ENCODE data around the gene CDC42BPB. TPM values are rescaled to one million over a fixed set of nuclear protein-coding genes. Genes with fewer than 3 reads are reported as not detected.

CDC42BPB gene
- total RNA-seq, 1 experiment from 2014 or later = 26.9 TPM

DNA sequence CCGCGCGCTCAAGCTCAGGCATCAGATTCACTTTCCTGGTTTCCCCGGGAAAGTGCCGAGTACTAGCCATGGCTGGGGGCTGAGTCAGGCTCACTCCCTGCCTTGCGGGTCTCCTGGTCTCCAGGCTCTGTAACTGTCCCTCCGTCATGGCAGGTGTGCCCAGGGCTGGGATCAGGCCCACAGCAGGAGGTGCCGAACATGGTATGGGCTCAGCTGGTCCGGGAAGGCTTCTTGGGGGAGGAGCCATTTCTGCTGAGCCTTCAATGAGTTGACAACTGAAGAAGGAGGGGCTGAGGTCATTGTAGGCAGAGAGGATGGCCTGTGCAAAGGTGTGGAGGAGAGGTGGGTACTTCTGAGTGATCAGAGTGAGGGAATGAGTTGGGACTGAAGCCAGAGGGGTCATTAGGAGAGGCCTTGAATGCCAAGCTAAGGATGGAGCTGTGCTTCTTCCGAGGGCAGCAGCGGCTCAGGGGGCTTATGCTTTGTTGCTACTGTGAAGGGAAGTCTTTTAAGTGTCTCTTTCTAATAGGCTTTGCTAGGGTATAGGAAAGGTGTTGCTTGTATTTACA is 37.9 kb upstream of the CDC42BPB start:
- DNase-seq (ENCODE audit: low read depth) = no peak

DNA sequence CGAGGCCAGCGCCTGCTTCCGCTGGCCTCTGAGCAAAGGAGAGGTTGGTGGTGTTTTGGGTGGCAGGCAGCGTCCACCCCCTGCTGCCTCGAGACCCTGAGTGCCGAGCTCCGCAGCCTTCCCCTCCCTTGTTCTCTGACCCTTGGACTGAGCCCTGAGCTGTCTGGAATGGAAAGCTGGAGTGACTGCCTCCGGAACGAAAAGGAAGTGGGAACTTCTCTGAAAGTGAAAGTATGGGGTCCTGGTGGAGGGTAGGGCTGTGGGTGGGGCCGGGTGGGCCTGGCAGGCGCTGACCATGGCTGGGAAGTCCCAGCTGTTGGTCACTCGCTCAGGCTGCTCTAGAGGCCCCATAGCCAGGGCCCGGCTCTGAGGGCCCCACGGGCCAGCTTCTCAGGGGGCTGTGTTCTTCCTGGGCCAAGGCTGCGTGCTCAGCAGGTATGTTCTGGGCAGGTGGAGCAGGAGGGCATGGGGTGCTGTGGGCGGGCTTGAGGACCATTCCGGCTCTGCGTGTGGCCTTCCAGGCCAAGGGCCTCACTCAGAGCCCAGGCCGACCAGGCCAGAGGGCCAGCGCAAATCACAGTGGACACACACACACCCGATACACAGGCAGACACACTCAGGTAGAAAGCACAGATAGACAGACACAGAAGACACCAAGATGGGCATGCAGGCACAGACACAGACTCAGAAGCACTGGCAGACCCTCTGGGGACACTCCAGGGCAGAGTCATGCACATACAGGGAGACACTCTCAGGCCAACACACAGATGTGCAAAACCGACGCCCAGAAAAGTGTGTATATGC is 37.3 kb upstream of the CDC42BPB start, which contains the start of gene EXOC3L4:
Gene EXOC3L4 (plus strand): TSS at position 320 of the 804 bp plus-strand sequence. CDS start 5,495 bp downstream, outside the sequence.
- DNase-seq (ENCODE audit: low read depth) = no peak

DNA sequence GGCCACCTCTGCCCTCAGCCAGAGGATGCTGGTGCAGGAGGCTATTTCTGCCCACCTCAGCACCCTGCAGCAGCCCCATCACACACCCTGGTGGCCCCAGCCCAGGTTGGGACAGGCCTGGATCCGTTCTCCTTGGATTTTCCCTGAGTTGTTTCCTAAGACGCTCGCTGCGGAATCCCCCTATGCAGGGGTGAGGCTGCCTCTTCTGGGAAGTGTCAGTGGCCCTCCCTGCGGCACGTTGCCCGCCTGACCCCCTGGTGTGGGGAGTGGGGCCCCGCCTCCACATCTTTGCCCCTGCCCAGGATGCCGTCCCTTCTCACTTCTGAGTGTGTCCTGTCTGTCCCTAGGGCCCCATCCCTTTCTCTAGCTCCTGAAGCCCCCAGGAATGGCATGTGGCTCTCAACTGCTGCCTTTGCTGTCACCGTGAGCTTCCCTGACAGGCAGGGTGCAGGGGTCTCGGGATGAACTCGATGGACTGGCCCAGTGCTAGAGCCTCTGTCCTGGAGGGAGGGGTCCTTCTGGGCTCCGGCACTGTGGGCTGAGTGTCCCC is 36.6 kb upstream of the CDC42BPB start:
- no peak for DNase-seq (ENCODE audit: low read depth)

DNA sequence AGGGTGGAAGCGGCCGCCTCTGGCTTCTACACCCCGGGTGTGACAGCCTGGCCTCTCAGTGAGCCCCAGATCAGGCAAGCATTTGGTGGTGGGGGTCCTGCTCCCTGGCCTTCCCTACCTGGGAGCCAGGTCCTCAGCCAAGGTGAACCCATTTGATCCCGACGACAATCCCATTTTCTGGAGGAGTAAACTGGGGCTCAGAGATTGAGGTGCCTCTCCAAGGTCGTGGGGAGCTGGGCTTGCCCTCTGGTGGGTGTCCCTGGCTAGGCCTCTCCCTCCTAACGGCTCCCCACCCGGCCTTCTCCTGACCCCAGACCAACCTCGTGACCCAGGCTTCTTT is 34.5 kb upstream of the CDC42BPB start:
- no peak for DNase-seq (ENCODE audit: low read depth)

DNA sequence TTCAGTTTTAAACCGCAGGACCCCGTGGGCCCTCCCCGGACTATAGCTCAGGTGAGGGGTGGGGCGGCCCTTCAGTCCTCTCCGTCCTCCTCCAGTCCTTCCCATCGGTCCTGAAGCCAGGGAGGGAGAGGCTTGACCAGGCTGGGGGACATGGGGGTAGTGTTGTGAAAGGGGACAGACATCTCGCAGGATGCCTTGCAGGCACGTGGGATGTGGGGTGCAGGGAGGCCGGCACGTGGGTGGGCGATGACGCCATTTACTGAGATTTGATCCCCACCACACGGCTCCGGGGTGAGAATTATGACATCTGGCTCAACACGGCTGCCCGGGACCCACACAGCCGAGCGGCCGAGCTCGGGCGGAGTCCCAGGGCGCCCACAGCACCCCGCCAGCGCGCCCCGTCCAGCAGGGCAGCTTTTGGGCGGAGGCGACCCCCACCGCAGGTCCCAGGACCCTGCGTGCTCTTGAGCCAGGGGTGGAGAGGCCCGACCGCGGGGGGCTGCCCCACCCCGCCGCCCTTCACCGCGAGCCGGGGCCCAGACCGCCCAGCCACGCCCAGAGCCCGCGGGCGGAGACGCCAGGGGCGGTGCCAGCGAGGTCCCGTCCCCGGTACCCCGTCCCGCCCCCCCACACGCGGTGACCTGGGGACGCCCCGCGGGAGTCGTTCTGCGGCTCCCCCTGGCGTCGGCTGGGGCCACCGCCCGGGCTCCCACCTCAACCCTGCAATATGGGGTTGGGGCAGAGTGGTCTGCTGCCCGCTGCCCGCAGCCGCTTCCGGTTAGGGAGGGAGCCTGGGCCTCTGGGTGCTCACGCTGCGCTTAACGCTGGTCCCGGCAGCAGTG is 33.9 kb upstream of the CDC42BPB start:
- peak; percentile 19 for DNase-seq (ENCODE audit: low read depth)

DNA sequence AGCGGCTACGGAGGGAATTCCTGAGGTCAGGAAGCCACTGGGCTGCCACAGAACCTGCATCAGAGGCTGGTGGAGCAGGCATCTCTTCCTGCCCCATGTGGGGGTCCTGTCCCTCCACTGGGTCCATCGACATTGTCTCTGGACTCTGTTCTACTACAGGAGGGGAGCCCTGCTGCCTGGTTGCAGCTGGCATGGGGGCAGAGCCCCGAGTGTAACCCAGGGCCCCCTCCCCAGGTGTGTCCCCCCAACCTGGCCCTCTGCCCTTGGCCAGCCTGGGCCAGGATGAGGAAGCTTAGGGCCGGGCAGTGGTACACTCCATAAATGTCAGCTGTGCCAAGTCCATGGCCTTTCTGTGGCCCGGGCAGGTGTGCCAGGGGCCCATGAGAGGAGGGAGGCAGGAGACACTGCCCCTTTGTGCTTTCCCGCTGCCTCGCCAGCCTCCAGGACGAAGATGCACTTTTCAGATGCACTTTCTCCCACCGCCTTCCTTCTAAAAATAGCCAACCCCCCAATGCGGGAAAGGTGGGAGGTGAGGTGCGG is 33.2 kb upstream of the CDC42BPB start:
- DNase-seq (ENCODE audit: low read depth) = no peak

DNA sequence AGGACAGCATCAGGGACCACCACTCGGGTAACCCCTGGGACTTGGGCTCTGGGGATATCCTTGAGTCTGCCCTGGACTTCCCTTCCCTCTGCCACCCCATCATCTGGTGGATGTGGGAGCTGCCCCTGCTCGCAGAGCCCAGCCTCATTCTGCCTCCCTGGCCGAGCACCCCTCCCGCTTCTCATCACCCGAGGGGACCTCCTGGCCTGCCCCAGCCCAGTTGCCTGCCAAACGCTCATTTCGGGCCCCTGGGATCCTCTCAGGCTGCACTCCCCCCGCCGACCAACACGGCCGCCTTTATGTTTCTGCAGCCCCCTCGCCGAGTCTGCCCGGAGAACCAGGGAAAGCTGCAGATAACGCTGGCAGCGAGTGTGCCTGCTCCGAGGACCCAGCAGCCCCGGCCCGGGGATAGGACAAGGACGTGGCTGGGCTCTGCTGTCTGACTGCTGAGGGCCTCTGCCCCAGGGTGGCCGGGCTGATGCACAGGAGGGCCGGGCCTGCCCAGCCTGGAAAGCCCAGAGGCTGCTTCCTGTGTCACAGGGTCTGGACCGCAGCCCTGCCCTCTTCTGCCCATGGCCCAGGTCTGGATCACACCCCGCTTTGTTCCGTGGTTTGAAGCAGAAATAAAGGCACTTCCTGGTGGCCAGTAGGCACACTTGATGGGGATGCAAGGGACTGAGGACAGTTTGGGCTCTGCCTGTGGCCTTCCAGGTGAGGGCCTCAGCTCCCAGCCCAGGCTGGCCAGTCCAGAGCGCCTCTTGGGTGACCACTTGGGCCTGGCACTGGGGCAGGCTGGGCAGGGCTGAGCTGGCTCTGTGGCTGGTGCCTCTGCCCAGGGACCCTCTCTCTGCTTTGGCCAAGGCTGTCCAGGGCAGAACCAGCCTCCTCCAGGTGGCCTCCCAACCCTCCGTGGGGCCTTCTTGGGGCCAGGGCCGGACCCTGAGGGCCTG is 32.3 kb upstream of the CDC42BPB start:
- no peak for DNase-seq (ENCODE audit: low read depth)

DNA sequence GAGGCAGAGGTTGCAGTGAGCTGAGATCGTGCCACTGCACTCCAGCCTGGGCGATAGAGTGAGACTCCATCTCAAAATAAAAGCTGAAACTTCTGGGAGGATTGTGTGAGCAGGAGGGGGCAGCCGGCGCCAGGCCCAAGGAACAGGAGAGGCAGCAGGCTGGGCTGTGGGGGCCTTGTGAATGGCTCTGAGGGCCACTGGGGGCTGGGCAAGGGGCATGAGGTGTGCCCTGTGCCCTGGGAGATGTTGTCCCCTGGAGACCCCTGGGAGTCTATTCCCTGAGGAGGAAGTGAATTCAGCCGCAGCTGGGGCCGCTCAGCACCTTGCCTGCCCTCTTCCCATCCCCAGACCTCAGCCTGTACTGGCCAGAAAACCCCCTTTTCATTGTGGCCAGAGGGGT is 31.6 kb upstream of the CDC42BPB start:
- DNase-seq (ENCODE audit: low read depth) = no peak

DNA sequence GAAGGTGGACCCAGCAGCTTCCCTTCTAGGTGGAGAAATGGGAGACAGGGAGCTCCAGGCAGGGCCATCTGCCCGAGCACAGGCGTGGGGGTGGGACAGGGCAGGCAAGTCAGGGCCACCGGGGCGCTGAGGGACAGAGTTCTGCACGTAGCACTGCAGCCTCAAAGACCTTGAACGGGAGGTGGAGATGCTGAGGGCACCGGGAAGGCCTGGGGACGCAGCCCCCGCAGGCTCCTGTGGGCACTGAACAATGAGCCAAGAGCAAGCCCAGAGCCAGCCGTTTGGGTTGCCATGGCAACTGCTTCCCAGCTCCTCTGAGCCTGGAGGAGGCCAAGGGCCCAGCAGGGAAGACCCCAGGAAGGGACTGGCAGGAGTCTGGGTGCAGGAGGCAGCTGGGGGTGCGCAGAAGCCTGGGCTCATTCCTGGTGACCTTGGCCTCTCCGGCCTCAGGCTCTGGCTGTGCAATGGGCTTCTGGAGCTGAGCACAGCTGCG is 30.0 kb upstream of the CDC42BPB start:
- DNase-seq (ENCODE audit: low read depth) = no peak

DNA sequence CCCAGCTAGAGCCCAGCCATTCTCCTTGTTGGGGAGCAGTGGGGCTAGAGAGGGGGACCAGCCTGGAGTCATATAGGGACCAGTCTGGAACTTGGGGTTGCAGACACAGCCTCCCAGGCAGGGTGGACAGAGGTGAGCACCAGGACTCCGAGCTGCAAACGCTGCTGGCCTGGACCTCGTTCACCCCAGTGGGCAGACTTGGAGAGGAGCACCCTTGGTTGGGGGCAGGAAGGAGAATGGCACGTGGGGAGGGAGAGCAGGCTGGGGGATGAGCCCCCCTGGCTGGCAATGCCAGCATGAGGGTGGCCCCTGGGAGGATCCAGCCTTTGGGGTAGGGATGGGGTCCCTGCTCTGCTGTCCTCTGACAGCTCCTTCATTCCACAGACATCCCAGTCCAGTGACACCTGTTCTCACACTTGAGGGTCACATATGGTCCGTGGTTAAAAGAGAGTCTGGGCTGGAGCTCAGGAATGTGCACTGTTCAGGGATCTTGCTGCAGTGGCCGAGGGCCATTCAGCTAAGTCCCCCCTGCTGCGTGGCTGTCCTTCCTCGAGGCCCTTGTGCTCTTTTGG is 29.5 kb upstream of the CDC42BPB start:
- DNase-seq (ENCODE audit: low read depth) = no peak

DNA sequence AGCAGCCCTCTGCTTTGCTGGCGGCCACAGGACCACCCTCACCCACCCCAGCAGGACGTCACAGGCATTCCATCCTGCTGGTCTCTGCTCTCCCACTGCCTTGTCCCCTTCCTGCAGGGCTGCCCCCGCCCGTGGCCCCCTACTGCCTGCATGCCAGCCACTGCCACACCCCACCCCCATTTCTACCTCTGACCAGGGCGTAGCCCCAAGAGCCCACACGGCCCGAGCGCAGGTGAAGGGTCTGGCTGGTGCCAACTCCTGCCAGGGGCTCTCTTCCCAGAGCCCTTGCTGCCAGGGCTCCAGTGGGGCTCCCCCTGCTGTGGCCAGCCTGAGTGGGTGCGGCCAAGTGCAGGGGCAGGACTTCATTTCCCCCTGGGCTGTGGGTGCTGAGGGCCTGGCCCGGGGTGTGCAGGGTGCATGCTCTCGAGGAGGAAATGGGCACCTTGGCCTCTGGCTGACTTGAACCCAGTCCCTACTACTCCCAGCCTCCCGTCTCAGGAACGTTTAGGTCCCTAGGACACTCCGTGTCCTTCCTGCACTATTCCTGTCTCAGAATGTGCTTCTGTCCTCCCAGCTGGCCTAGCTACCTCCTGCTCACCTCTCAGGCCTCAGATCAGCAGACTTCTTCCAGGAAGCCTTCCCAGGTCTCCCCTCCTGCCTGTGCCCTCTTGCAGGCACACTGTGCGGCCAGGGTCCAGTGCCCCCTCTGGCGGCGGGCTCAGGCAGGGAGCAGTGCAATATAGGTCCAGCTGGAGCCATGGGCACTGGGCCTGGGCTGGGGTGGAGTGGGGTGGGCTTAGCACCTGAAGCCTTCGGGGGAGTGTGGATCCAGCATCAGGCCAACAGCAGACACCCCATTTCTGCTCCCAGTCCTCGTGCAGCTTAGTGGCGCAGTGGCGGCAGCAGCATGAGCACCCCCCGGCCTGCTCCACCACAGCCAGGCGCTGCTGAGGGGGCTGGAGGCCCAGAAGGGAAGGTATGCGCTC is 28.1 kb upstream of the CDC42BPB start:
- no peak for DNase-seq (ENCODE audit: low read depth)

DNA sequence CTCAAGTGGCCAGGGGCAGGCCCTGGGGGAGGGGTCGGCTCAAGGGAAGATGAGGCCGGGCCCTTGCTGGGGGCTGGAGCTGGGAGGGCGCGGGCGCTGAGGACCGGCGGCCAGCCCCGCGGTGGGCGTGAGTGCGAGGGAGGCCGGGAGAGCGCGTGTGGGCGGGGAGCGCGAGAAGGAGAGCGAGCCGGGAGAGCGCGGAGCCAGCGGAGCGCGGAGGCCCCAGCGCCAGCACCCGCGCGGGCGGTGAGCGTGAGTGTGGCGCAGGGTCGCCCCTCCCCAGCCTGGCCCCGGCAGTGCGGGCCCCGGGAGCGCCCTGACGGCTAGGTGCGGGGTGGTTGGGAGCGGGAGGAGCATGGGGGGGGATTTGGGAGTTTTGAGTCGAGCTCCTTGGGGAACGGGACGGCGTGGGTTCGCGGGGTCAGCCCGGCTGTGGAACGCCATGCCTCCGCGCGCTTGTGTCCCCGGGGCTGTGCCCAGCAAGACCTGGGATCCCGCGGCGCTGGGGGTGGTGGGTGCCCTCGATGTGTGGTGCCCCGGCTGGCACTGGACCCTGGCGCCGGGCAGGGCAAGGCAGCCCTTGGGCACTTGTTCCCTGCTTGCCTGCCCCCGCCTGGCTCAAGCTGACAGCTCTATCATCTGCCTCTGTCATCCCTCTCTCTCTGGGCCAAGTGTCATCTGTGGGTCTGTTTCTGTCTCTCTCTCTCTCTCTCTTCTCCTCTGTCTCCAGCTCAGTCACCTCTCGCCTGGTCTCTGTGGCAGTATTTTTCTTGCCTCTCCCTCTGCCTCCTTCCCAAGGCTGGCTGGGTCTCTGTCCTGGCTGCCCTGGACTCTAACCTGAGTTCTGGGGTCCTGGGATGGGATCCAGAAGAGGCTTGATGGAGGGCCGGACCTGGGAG is 26.9 kb upstream of the CDC42BPB start, which contains the start of gene LBHD2:
Gene LBHD2 (plus strand): TSS at position 190 of the 899 bp plus-strand sequence. CDS start 1,803 bp downstream, outside the sequence.
- DNase-seq (ENCODE audit: low read depth) = no peak

DNA sequence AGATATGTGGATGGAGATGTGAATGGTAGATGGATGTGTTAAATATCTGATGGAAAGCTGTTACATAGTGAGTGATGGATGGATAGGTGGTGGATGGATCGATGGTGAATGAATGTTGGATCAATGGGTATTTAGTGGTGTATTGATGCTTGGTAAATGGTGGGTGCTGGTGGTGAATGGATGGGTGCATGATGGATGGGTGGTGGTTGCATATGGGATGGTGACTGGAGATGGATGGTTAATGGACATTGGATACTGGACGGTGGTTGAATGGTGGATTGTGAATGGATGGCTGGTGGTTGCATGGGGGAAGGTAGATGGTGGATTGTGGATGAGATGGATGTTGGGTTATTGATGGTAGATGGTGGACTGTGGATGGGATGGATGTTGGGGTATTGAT is 24.6 kb upstream of the CDC42BPB start:
- no peak for DNase-seq (ENCODE audit: low read depth)

DNA sequence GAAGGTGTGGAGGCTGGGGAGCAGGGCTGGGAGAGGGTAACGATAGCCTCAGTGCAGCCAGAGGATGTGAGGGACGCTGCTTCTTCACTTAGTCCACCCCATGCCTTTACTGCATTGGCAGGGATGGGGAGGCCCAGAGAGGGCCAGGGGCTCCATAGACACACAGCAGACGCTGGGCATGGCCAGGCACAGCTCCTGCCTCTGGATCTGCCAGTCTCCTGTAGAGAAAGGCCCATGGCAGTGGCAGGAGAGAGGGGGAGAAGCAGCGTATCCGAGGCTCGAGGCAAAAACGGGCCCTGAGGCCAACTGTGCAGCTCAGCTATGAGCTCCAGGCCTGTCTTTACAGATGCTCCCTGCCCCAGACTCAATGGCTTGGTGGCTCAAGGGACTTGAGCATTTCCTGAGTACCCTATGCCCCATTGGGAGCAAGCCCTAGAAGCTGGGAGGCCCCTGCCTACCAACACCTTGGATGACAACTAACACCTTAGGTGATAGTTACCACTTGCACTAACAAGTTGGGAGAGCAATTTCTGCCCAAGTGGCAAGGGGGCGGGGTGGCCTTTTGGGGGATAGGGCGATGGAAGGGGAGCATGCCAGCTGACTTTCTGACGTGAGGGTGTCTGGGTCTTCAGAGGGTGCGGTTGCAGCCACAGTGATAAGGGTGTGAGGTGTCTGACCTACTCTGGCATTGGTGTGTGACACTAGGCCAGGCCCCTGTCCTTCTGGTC is 21.7 kb upstream of the CDC42BPB start:
- no peak for DNase-seq (ENCODE audit: low read depth)

DNA sequence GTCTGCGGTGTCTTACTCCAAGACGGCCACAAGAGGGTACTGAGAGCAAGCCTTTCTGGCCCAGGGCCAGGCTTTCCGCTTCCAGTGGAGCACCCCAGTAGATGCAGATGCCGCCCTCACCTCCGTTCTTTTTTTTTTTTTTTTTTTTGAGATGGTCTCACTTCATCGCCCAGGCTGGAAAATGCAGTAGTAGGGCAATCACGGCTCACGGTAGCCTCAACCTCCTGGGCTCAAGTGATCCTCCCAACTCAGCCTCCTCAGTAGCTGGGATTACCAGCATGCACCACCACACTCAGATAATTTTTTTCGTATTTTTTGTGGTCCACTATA is 21.0 kb upstream of the CDC42BPB start:
- peak; percentile 67 for DNase-seq (ENCODE audit: low read depth)

DNA sequence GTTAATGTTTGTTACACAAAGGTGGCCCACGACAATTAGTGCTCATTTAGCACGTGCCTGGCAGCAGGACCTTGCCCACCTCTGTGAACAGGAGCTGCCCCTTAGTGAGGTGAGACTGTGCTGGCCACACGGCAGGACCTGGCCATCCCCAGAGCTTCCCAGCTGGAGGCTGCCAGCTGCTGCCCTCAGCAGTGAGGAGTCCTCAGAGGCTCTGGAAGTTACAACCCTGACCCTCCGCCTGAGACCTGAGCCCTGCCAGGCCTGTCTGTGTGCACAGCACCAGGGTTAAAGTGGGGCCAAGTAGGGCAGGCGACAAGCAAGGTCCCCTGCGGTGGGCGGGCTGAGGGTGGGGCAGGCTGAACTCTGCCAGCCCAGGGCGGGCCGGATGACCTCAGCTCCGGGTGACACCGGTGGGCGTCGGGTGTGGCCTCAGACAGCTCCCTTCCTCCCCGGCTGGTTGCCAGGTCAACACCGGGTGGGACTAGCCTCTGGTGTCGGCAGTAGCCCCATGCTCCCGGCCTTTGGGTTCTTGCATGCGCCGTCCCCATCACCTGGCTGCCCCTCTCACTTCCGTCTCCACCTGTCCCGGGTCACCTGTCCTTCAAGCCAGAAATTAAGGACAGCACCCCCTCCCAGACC is 17.5 kb upstream of the CDC42BPB start:
- no peak for DNase-seq (ENCODE audit: low read depth)

All from M059J (cell line).